SK-N-SH (cell line): ENCODE data around the gene MYO10.

ENCODE experiments used
- CTCF ChIP-seq: fragments of 200-600 bp; sonication (generic); IDR thresholded peaks from 2 replicates; pipeline ENCODE4 v1.6.1; 2017; ENCODE audit warnings: antibody characterized with exemption, mild to moderate bottlenecking, moderate library complexity
- EP300 ChIP-seq, 2 experiments: IDR thresholded peaks; 2 replicates each; pipeline versions ENCODE4 v1.4.0 to v1.6.1; 2012; ENCODE audit warnings: borderline replicate concordance in 1 of 2, low read depth in 1 of 2, low read length in 1 of 2
- EZH2phosphoT487 ChIP-seq: fragments of 200-600 bp; sonication (generic); IDR thresholded peaks from 2 replicates; pipeline ENCODE4 v1.6.1; 2017; ENCODE audit warnings: low read depth, mixed run types, mild to moderate bottlenecking, antibody characterized with exemption, moderate library complexity, borderline replicate concordance
- FOSL2 ChIP-seq: IDR thresholded peaks from 2 replicates; pipeline ENCODE4 v1.4.0; 2012; ENCODE audit warnings: low read depth, mild to moderate bottlenecking, moderate library complexity, borderline replicate concordance
- MAX ChIP-seq: IDR thresholded peaks from 2 replicates; pipeline ENCODE4 v1.4.0; 2012; ENCODE audit warnings: low read depth
- PBX3 ChIP-seq: IDR thresholded peaks from 2 replicates; pipeline ENCODE4; 2012
- POLR2AphosphoS5 ChIP-seq: IDR thresholded peaks from 2 replicates; pipeline ENCODE4 v1.6.1; 2012; ENCODE audit warnings: low read depth, low read length
- RAD21 ChIP-seq: IDR thresholded peaks from 2 replicates; pipeline ENCODE4 v1.6.1; 2012; ENCODE audit warnings: mild to moderate bottlenecking, low read length
- RFX5 ChIP-seq: IDR thresholded peaks from 2 replicates; pipeline ENCODE4 v1.6.1; 2012; ENCODE audit warnings: mild to moderate bottlenecking, improper control_type of control experiment, low read length
- TAF1 ChIP-seq: IDR thresholded peaks from 2 replicates; pipeline ENCODE4 v1.6.1; 2012; ENCODE audit warnings: low read depth, mild to moderate bottlenecking, low read length, moderate library complexity, borderline replicate concordance
- USF2 ChIP-seq: fragments of 150-350 bp; IDR thresholded peaks from 2 replicates; pipeline ENCODE4 v1.6.1; 2017; ENCODE audit warnings: antibody characterized with exemption, low read length, low read depth, borderline replicate concordance
- YY1 ChIP-seq: IDR thresholded peaks from 2 replicates; pipeline ENCODE4 v1.4.0; 2012; ENCODE audit warnings: low read depth, mild to moderate bottlenecking

GRCh38 chr5:16880547-16880946, 55.5 kb downstream of the MYO10 start:
- no peak for TF ChIP-seq CTCF
- no peak for TF ChIP-seq USF2
- TF ChIP-seq TAF1, result no peak
- no peak for TF ChIP-seq FOSL2
- TF ChIP-seq RFX5, result no peak
- no peak for TF ChIP-seq PBX3
- no peak for TF ChIP-seq YY1
- no peak for TF ChIP-seq EP300 (IDR thresholded peaks at IDR 0.05; ENCODE audit: borderline replicate concordance in 1 of 2, low read depth in 1 of 2, low read length in 1 of 2)
- TF ChIP-seq POLR2AphosphoS5, result no peak
- TF ChIP-seq RAD21, result no peak
- TF ChIP-seq EZH2phosphoT487, result no peak
- no peak for TF ChIP-seq MAX
